GM19240 (cell line): Measurements from ENCODE around the gene PYCR2.
"Not testable (repeated sequence)": the region's sequence is repeated elsewhere in the genome, so short reads cannot be mapped to it uniquely, and the experiment has no call there.

Experiments
- DNase-seq: peaks from one replicate; pipeline ENCODE4 v3.0.0; 2011; ENCODE audit warnings: low spot score; ENCODE audit not compliant: insufficient read length

PYCR2 gene

DNA sequence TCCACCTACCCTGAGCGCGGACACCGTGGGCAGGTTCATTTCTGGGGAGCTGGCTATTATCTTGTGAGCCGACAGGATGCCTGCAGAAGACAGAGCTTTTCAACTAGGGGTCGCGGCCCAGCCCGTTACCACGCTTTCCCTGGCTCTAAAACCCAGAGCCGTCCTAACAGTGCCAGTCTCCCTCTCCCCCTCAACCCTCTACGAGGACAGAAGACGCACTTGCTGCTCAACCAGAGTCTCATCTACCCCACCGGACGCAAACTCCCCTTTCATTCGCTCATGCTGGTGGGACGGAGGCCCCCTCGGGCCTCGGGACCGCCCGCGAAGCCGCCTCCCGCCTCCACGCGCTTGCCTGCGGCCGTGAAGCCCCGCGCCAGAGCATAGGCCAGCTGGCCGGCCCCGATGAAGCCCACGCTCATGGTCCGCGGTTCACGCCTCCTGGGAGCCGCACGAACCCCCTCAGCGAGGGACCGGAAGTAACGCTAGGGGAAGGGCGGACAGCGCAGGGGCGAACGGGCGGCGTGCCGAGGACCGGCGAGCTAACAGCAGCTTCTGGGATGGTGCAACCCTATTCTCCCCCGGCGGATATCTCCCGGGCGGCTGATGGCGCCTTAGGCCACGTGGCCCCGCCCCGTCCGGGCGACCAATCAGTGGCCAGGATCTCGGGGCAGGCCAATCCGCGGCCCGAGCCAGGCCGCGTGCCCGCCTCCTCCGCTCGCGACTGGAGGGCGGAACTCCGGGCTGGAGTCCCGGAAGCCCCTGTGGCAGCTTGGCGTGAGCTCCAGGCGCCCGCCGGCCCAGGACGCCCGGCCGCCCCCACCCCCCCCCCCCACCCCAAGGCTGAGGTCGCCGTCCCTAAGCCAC is at the start of gene PYCR2:
PYCR2 (minus strand) TSS at position 559 of the 864 bp plus-strand sequence; CDS start at position 419, 140 bp downstream.
- DNase-seq, result peak; percentile 99

DNA sequence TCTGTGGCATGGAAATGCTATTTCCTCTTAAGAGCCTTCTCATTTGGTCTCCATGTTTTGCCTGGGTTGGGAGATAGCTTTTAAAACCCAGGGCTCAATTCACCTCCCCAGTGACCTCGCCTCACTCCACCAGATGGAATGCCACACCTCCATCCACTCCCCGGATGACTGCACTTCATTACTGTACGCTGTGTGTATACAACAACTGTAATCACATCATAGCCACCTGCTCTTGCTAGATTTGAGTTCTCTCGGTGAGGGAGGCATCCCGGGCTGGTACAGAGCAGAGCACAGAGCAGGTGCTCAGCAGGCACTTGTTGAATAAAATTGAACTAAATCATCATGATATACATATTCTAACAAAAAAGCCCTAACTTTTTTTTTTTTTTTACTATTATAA is 49.1 kb upstream of the PYCR2 start:
- no peak for DNase-seq

DNA sequence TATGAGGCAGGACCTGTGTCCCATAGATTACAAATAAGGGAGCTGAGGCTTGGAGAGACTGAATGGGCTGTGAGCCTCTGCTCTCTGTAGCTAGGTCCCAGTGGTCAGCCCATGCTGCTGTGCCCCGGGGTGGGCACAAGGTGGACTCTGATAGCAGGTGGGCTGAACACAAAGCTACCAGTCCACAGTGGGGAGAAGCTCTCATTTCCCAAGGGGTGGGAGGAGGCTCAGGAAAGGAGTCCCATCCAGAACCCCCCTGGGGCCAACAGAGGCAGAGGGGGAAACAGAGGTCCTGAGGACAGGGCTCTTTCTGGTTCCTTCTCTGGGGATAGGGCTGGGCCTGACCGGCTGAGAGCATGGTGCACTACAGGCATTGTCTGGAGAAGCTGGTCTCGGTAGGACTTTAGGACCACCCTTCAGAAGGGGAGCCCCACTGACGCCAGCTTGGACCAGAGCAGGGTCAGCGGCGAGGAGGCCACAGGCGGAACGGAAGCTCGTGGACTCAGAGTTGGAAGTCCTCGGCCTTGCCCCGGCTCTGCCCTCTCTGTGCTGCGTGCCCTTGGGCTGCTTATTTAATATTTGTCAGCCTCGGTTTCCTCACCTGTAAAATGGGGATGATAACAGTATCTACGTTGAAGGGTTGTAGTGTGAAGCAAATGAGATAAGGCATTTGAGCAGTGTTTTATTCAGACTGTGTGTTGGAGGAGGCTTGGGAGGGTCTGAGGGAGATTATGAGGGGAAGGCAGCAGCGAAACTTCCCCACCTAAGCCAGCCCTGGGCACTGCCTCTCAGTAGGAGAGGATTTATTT is 48.5 kb upstream of the PYCR2 start:
- DNase-seq, result no peak

DNA sequence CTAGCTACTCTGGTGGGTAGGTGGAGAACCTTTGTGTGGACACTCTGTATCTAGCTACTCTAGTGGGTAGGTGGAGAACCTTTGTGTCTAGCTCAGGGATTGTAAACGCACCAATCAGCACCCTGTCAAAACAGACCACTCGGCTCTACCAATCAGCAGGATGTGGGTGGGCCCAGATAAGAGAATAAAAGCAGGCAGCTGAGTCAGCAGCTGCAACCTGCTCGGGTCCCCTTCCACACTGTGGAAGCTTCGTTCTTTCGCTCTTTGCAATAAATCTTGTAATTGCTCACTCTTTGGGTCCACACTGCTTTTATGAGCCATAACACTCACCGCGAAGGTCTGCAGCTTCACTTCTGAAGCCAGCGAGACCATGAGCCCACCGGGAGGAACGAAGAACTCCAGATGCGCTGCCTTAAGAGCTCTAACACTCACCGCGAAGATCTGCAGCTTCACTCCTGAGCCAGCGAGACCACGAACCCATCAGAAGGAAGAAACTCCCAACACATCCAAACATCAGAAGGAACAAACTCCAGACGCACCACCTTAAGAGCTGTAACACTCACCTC is 46.6 kb upstream of the PYCR2 start:
- DNase-seq, result not testable (repeated sequence)

DNA sequence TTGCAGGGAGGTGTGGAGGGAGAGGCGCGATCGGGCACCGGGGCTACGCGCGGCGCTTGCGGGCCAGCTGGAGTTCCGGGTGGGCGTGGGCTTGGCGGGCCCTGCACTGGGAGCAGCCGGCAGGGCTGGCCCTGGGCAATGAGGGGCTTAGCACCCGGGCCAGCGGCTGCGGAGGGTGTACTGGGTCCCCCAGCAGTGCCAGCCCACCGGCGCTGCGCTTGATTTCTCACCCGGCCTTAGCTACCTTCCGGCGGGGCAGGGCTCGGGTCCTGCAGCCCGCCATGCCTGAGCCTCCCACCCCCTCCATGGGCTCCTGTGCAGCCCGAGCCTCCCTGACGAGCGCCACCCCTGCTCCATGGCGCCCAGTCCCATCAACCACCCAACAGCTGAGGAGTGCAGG is 45.7 kb upstream of the PYCR2 start:
- DNase-seq, result not testable (repeated sequence)

DNA sequence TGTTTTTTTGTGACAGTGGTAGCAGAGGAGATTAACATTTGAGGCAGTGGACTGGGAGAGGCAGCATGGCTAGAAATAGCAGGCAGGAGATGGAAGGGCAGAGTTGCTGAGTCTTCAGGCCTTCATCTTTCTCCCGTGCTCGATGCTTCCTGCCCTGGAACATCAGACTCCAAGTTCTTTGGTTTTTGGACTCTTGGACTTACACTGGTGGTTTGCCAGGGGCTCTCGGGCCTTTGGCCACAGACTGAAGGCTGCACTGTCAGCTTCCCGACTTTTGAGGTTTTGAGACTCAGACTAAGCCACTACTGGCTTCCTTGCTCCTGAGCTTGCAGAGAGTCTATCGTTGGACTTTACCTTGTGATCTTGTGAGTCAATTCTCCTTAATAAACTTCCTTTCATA is 41.2 kb upstream of the PYCR2 start:
- DNase-seq, result no peak

DNA sequence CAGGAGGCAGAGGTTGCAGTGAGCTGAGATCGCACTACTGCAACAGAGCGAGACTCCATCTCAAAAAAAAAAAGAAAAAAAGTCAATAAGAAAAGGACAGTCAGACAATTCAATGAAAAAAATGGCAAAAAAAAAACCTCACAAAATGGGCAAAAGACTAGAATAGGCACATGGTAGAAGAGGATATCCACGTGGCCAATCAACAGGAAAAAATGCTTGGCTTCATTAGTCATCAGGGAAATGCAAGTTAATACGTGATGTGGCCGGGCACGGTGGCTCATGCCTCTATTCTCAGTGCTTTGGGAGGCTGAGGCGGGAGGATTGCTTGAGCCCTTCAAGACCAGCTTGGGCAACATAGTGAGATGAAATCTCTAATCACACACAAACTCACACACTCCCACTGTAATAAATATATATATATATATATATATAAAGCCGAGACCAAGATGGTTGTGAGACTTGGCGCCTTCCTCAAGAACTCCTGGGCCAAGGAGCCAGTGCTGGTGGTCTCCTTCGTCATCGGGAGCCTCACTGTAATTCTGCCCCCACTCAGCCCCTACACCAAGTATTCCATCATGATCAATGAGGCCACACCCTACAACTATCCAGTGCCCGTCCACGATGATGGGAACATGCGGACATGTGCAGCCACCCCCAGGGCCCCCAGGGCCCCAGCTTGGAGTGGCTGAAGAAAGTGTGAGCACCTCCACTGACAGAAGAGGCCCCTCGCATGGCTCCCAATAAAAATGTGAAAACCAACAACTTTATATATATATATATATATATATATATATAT is 39.9 kb upstream of the PYCR2 start:
- DNase-seq, result no peak

DNA sequence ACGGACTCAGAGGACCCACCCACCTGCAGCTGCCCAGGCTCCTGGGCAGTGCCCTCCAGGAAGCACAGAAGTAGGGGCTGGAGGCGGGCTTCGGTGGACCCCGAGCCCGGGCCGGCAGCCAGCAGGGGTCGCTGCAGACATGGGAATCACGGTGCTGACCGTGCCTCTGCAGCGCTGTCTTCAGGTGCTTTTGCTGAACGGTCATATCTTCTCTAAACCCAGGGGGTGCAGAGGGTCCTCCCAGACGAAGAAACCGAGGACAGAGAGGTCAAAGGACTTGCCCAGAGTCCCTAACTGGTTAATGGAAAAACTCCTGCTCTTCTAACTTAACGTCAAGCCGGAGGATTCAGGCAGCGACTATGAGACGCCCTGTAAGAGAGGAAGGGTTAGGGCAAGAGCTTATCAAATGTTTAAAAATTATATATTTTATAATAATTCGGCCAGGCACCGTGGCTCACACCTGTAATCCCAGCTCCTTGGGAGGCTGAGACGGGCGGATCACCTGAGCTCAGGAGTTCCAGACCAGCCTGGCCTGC is 38.5 kb upstream of the PYCR2 start:
- DNase-seq, result peak; percentile 55

DNA sequence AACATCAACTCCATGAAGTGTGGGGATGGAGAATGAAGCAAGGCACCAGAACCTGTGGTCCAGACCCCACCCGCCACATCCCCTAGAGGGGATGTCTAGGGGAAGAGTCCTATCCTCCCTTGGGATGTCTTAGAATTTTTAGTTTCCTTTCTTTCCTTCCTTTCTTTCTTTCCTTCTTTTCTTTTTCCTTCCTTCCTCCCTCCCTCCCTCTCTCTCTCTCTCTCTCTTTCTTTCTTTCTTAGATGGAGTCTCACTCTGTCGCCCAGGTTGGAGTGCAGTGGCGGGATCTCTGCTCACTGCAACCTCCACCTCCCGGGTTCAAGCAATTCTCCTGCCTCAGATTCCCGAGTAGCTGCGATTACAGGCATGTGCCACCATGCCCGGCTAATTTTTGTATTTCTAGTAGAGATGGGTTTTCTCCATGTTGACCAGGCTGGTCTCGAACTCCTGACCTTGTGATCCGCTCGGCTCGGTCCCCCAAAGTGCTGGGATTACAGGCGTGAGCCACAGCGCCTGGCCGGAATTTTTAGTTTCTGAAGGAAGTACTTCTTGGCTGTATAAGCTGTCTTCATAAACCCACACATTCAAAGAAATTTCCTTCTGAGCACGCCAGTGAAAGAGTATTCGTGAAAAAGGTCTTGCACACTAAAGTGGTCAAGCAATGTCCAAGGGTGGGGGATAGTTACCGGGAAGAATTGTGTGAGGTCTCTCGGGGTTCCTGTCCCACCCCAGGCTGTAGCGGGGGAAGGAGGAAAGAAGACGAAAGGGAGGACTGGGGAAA is 37.8 kb upstream of the PYCR2 start:
- DNase-seq, result no peak

DNA sequence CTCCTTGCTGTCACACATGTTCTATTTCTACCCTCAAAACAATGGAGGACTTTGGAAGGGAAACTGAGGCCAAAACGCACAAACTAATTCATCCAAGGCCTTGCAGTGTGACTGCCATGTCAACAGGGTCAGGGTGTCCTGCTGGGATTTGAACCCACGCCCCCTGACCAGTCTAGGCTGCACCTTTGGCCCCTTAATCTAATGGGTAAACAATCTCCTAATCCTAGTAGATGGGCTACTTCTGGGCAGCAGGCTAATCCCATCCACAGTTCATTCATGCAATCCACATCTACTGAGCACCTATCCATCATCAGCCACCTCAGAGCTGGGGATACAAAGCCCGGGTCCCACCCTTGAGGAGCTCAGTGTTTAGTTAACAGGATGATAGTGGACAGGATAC is 34.0 kb upstream of the PYCR2 start:
- DNase-seq, result no peak

DNA sequence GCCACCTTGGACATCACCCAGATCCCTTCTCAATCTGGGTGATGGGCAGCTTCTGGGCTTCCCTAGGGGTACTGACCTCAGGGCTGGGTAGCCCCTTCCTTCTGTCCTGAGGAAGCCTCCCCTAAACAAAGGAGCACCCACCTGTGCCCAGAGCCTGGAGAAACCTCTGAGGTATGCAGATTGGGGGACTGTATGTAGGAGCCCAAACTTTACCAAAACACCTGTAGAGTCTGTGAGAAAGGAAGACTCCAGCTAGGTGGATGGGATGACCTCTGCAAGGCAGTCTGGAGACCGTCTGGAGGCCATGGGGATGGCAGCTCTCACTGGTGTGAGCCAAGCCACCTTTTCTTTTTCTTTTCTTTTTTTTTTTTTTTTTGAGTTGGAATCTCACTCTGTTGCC is 30.7 kb upstream of the PYCR2 start:
- DNase-seq, result no peak

DNA sequence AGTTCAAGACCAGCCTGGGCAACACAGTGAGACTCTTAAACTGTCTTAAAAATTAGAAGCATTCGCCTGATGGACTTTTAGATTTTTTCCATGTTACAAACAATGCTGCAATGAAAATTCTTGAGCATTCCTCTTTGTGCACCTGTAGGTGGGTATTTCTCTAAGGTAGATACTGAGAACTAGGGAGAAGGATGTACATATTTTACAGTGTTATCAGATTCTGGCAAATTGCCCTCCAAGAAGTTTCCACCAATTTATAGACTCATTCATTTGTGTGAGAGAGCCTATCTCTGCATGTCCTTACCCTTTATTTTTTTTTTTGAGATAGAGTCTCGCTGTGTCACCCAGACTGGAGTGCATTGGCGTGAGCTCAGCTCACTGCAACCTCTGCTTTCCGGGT is 29.3 kb upstream of the PYCR2 start:
- DNase-seq, result no peak

DNA sequence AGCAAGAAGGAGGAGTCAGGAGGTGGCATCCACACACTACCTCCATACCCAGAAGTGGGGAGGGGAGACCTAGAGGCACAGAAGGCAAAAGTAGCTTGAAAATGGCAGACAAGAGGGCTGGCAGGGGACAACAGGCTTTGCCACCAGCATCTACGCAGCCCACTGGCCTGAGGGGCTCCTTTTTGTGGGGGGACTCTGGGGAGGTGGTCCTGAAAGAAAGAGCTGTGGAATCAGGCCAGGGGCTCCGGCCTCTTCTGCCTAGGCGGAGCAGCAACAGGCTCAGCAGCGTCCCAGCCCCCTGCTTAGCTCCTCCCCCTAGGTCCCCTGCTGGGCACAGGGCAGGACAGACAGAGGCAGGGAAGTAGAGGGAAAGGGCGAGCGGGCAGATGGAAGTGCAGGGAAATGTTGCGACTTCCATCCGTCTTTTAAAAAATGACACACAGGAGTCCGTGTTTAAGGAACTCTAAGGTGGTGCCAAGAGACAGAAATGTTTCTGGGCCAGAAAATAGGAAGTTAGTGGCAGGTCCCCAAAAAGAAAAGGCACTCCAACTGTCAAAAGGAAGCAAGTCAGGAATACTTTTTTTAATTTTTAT is 27.0 kb upstream of the PYCR2 start:
- DNase-seq, result no peak

DNA sequence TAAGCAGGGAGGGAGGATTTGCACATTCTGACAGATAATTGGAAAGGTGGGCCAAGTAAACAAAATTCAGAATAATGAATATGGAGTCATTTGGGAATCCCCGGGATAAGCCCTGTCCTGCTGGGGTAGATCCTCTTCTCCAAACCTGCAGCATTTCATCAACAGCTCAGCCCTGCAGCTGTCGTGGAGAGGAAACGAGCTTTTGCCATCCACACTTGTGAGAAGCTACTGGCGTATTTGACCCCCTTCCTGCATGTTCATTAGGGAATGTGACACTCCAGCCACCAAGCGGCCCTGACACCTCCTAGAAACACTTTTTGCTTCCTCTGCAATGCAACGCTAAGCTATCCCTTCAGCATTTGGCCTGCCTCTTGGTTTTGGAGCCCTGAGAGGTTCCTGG is 25.0 kb upstream of the PYCR2 start:
- DNase-seq, result no peak

DNA sequence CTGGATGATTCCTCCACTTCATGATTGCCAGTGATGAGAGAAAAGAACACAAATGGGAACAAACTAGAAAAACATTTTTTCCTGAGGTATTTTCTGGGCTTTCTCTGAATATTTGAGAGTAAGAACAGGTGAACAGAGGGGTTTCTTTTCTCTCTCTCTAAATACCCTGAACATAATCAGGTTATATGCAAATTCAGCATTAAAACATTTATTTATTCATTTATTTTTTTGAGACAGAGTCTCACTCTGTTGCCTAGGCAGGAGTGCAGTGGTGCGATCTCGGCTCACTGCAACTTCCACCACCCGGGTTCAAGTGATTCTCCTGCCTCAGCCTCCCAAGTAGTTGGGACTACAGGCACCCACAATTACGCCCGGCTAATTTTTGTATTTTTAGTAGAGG is 22.8 kb upstream of the PYCR2 start:
- DNase-seq, result no peak

DNA sequence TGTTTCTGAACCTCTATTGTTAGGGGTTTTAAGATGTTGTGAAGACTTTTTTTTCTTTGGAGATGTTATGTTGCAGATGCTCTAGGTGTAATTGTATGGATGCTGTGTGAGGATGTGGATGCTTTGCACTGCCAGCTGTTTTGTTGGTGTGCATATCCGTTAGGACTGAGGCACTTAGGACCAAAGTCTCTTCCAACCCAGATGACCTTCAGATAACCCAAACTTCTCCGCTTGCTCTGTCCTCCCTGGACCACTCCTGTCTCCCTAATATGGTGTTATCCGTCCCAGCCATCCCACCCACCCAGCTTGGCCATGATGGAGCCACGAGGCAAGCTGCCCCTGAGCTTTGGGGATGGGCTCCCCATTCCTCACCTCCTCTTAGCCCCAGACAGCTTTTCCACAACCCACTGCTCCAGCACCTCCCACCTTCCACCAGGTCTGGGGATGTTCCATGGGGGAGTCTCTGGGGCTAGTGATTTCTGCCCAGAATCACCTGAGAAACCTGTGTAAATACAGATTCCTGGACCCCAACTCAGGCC is 22.1 kb upstream of the PYCR2 start:
- DNase-seq, result no peak

DNA sequence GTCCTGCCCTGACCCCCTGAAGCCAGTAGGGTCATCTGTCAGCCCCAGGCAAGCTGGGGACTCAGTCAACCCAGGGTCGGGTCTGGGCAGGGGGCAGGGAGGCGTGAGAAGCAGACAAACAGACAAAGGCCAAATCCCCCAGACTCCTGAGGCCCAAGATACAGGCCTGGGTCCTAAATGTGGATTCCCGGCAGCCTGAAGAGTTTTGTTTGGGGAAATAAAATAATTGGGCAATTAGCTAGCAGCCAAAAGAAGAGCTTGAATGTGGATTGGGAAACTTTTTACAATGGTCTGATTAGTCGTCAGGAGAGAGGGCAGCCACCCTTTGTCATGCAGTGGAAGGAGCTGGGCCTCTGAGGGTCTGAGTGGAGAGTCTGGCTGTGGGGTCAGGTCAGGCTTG is 21.5 kb upstream of the PYCR2 start:
- DNase-seq, result no peak

DNA sequence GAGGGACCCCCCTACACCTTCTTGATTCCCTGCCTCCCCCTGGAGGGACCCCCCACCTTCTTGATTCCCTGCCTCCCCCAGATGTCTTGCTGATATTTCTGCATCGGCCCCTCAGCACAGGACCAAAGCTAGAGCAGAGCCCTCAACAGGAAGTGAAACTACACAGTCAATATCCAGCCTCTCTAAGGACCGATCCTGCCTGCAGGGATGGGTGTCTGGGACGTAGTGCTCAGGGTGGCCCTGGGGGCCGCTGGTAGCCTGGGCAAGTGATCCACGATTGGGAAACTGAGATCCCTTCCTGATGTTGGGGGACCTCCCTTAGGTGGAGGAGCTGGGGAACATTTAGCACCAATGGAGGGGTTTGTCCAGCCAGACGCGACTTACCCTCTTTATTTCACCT is 20.9 kb upstream of the PYCR2 start:
- DNase-seq, result peak; percentile 72

DNA sequence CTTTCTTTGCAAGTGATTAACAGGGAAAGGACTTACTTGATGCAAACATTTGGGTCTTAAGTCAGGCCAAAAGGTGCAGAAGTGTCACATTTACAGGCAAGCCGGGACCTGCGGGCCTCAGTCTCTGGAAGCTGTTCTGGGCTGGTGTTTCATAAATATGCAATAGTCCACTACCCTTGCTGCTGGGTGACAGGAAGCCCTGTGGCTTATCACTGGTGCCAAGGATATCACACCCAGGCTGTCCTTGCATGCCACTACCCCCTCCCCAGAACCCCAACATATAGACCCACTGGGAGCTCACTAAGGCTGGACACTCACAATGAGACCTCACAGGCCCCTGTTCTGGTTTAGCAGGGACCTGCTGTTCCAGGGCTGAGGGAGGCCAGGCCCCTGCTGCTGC is 20.3 kb upstream of the PYCR2 start:
- DNase-seq, result no peak

DNA sequence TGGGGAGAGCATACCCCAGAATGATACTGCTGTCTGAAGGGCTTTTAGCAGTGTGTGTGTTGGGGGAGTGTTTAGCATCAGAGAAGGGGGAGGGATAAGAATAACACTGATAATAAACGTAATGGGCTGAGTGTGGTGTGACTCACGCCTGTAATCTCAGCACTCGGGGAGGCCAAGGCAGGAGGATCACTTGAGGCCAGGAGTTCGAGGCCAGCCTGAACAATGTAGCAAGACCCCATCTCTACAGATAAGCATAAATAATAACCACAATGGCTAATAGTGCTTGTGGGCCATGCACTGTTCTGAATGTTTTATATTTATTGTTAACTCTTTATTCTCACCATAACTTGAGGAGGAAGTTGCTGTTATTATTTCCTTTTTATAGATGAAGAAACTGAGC is 19.5 kb upstream of the PYCR2 start:
- DNase-seq, result no peak
